ENCODE results near the gene FXYD6.
"Not testable (repeated sequence)": the region's sequence is repeated elsewhere in the genome, so short reads cannot be mapped to it uniquely, and the experiment has no call there.

Gene FXYD6

GRCh38 chr11:117817368-117818040 is 59.0 kb downstream of the FXYD6 start:
- TF ChIP-seq CTCF (IDR thresholded peaks at IDR 0.05; ENCODE audit: low read depth, low read length, missing control alignments): peak; percentile 100
- no peak overlapping the region for H3K4me3 ChIP-seq (replicated peaks; ENCODE audit: low read depth, low read length)
- DNase-seq (ENCODE audit: extremely low read depth, low read depth): peak; percentile 62

GRCh38 chr11:117816846-117817367 is 59.6 kb downstream of the FXYD6 start:
- no peak overlapping the region for H3K4me3 ChIP-seq (replicated peaks; ENCODE audit: low read depth, low read length)
- DNase-seq (ENCODE audit: extremely low read depth, low read depth): no peak
- no peak for TF ChIP-seq CTCF (IDR thresholded peaks at IDR 0.05; ENCODE audit: low read depth, low read length, missing control alignments)

GRCh38 chr11:117816151-117816741 is 60.2 kb downstream of the FXYD6 start:
- no peak for DNase-seq (ENCODE audit: extremely low read depth, low read depth)
- no peak for TF ChIP-seq CTCF (IDR thresholded peaks at IDR 0.05; ENCODE audit: low read depth, low read length, missing control alignments)

GRCh38 chr11:117815262-117815803 is 61.1 kb downstream of the FXYD6 start:
- no peak for TF ChIP-seq CTCF (IDR thresholded peaks at IDR 0.05; ENCODE audit: low read depth, low read length, missing control alignments)
- DNase-seq (ENCODE audit: extremely low read depth, low read depth): no peak
- no peak overlapping the region for H3K4me3 ChIP-seq (replicated peaks; ENCODE audit: low read depth, low read length)

More at GRCh38 chr11:117816151-117816741, 60.2 kb downstream of the FXYD6 start:
- H3K4me3 ChIP-seq (replicated peaks; ENCODE audit: low read depth, low read length): no peak overlapping the region

GRCh38 chr11:117814766-117815261 is 61.6 kb downstream of the FXYD6 start:
- H3K4me3 ChIP-seq (replicated peaks; ENCODE audit: low read depth, low read length): no peak overlapping the region
- no peak for DNase-seq (ENCODE audit: extremely low read depth, low read depth)
- no peak for TF ChIP-seq CTCF (IDR thresholded peaks at IDR 0.05; ENCODE audit: low read depth, low read length, missing control alignments)

GRCh38 chr11:117814204-117814765 is 62.2 kb downstream of the FXYD6 start:
- no peak for DNase-seq (ENCODE audit: extremely low read depth, low read depth)
- H3K4me3 ChIP-seq (replicated peaks; ENCODE audit: low read depth, low read length): no peak overlapping the region
- no peak for TF ChIP-seq CTCF (IDR thresholded peaks at IDR 0.05; ENCODE audit: low read depth, low read length, missing control alignments)

- not testable (repeated sequence) for H3K4me3 ChIP-seq (replicated peaks; ENCODE audit: low read depth, low read length); DNase-seq (ENCODE audit: extremely low read depth, low read depth)
These were observed 66.4 kb downstream of the FXYD6 start for GRCh38 chr11:117810056-117810451.

All from HFF-Myc (cell line).